Liver (tissue), 9 donors: Measurements from ENCODE around the gene MACROH2A2. TPM values are rescaled to one million over a fixed set of nuclear protein-coding genes. Genes with fewer than 3 reads are reported as not detected.
"Not testable (repeated sequence)": the region's sequence is repeated elsewhere in the genome, so short reads cannot be mapped to it uniquely, and the experiment has no call there.

Source experiments
- DNase-seq: peaks from one replicate; pipeline ENCODE4 v3.0.0-alpha.2; 2017; ENCODE audit warnings: low spot score
- H3K27ac ChIP-seq, 2 donors: one replicate each; pipeline ENCODE4 v1.7.0; 2013; ENCODE audit warnings: inconsistent platforms in 2 of 2, low read length in 2 of 2, control low read depth in 1 of 2, low read depth in 1 of 2, mild to moderate bottlenecking in 1 of 2
- H3K27me3 ChIP-seq, 4 donors: one replicate each; pipeline versions ENCODE4 v1.6.1 to v1.7.0; 2013; ENCODE audit warnings: low read length in 3 of 4, inconsistent platforms in 1 of 4, mild to moderate bottlenecking in 1 of 4, moderate library complexity in 1 of 4; ENCODE audit not compliant: control insufficient read depth in 4 of 4, insufficient read depth in 4 of 4
- H3K36me3 ChIP-seq, 4 donors: one replicate each; pipeline versions ENCODE4 v1.6.1 to v1.7.0; 2013; ENCODE audit warnings: low read length in 3 of 4, mild to moderate bottlenecking in 3 of 4, low read depth in 1 of 4, moderate library complexity in 1 of 4; ENCODE audit not compliant: control insufficient read depth in 4 of 4, insufficient read depth in 3 of 4
- H3K4me1 ChIP-seq, 4 donors: one replicate each; pipeline versions ENCODE4 v1.6.1 to v1.7.0; 2013; ENCODE audit warnings: low read length in 3 of 4, mild to moderate bottlenecking in 3 of 4, moderate library complexity in 1 of 4; ENCODE audit not compliant: control insufficient read depth in 4 of 4, insufficient read depth in 4 of 4
- H3K4me3 ChIP-seq, 3 donors: one replicate each; pipeline versions ENCODE4 v1.6.1 to v1.7.0; 2013; ENCODE audit warnings: low read length in 3 of 3, control low read depth in 1 of 3, low read depth in 1 of 3, mild to moderate bottlenecking in 1 of 3
- H3K9ac ChIP-seq, 2 donors: one replicate each; pipeline ENCODE4 v1.7.0; 2013; ENCODE audit warnings: low read length in 2 of 2, mild to moderate bottlenecking in 2 of 2, moderate library complexity in 2 of 2, control low read depth in 1 of 2, low read depth in 1 of 2
- H3K9me3 ChIP-seq, 4 donors: one replicate each; pipeline versions ENCODE4 v1.6.1 to v1.7.0; 2013; ENCODE audit warnings: low read length in 3 of 4; ENCODE audit not compliant: control insufficient read depth in 4 of 4
- GABPA ChIP-seq, 2 donors: IDR thresholded peaks in 1 of 2; conservative IDR thresholded peaks in 1 of 2; 2 replicates each; pipeline ENCODE4 v1.6.1; 2016; ENCODE audit warnings: antibody characterized with exemption in 2 of 2, mild to moderate bottlenecking in 1 of 2, moderate library complexity in 1 of 2
- HNF4A ChIP-seq, 2 donors: conservative IDR thresholded peaks; 2 replicates each; pipeline ENCODE4 v1.6.1; 2016; ENCODE audit warnings: antibody characterized with exemption in 2 of 2, mild to moderate bottlenecking in 2 of 2
- HNF4G ChIP-seq: IDR thresholded peaks from 2 replicates; pipeline ENCODE4 v1.6.1; 2016; ENCODE audit warnings: antibody characterized with exemption
- JUND ChIP-seq, 2 donors: IDR thresholded peaks; 2 replicates each; pipeline ENCODE4 v1.6.1; 2016; ENCODE audit warnings: antibody characterized with exemption in 2 of 2
- NR2F2 ChIP-seq: IDR thresholded peaks from 2 replicates; pipeline ENCODE4 v1.6.1; 2016; ENCODE audit warnings: antibody characterized with exemption
- RXRA ChIP-seq, 2 donors: IDR thresholded peaks; 2 replicates each; pipeline ENCODE4 v1.6.1; 2017 to 2018; ENCODE audit warnings: antibody characterized with exemption in 2 of 2, mild to moderate bottlenecking in 1 of 2
- SP1 ChIP-seq: IDR thresholded peaks from 2 replicates; pipeline ENCODE4 v1.6.1; 2018; ENCODE audit warnings: antibody characterized with exemption, mild to moderate bottlenecking
- TAF1 ChIP-seq: conservative IDR thresholded peaks from 2 replicates; pipeline ENCODE4 v1.6.1; 2016; ENCODE audit warnings: antibody characterized with exemption, mild to moderate bottlenecking
- WGBS: extraction: QIAGEN DNeasy Blood & Tissue Kit; methylation state at CpG from one replicate; pipeline ENCODE4 v1.1.7; 2013; 5-methylcytosine and 5-hydroxymethylcytosine counted together
- polyA plus RNA-seq, 2 donors: library from polyadenylated mRNA; stranded (reverse) in 1 of 2; unstranded in 1 of 2; fragments of 200-250 nt in 1 of 2; fragments of >200 nt in 1 of 2; fragmentation: Nextera tagmentation in 1 of 2; extraction: Ambion mirVana in 1 of 2; gene quantifications; one replicate each; pipeline versions ENCODE4 v1.2.1 to v1.2.3, GENCODE V29; 2013 to 2015
- total RNA-seq, 2 donors: library from RNA; depleted of rRNA; stranded (reverse); fragments of >200 nt; gene quantifications; one replicate each; pipeline ENCODE4 v1.2.3, GENCODE V29; 2014
- TF ChIP-seq, protein P1 (sequence below): IDR thresholded peaks from 2 replicates; pipeline ENCODE4 v1.6.1; 2016; ENCODE audit warnings: antibody characterized with exemption
- TF ChIP-seq, protein P2 (sequence below): fragments of 150-350 bp; IDR thresholded peaks from 2 replicates; pipeline ENCODE4 v1.5.1; 2017; ENCODE audit warnings: improper control_type of control experiment, low read depth, low read length; ENCODE audit not compliant: missing input control
- TF ChIP-seq, protein P3 (sequence below): IDR thresholded peaks from 2 replicates; pipeline ENCODE4 v1.6.1; 2016; ENCODE audit warnings: antibody characterized with exemption, mild to moderate bottlenecking
- donor health status: healthy.
- donor health status: healthy.
- donor health status: healthy.
- donor health status: healthy.
- donor health status: healthy.

Gene MACROH2A2
- total and polyA plus RNA-seq, 4 donors: 1.2 to 7.2 (median 3.4) TPM

GRCh38 chr10:70041739-70042138 is 10.9 kb upstream of the MACROH2A2 start:
- not testable (repeated sequence) for H3K4me3 ChIP-seq, DNase-seq, H3K27me3 ChIP-seq, H3K36me3 ChIP-seq, H3K27ac ChIP-seq, H3K9ac ChIP-seq, H3K4me1 ChIP-seq, H3K9me3 ChIP-seq
- WGBS: 46% methylated on average over 8 of the region's 8 CpGs

- H3K9me3 ChIP-seq, H3K27me3 ChIP-seq, H3K4me3 ChIP-seq, DNase-seq, H3K9ac ChIP-seq, H3K4me1 ChIP-seq, H3K27ac ChIP-seq, H3K36me3 ChIP-seq: not testable (repeated sequence)
- WGBS: 93% methylated on average over 4 of the region's 4 CpGs
These were observed 5.6 kb upstream of the MACROH2A2 start for GRCh38 chr10:70047066-70047465.

DNA sequence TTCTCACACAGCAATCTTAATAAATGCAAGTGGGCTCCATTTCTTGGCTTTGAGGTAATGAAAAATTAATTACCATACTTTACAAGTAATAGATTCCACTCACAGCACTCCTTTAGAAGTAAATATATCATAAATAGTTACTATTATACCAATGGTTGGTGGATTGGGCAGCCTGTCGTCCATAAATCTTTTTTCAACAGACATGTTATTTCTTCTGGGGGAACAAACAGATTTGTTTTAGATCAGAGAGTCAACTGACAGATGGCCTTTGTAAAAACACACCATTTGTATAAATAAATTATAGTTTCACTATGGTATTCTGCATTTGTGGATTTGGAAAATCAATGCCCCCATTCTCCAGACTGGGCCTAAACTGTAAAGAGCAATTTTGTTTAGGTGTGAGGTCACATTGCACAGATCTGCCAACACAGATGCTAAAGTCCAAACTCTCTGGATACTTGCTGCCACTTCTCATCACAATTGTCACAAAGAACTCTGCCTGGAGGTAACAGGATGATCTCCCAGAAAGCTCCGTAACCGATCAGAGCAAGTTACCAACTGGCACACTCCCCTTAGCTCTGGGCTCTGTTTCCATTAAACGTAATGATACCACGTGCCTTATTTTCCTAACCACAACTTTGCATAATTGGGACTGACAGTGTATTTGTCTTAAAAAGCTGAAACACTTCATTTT is 4.5 kb upstream of the MACROH2A2 start:
- DNase-seq: no peak
- Histone ChIP-seq H3K27ac (no peak overlapping the region), H3K27me3 (peaks cover 0 to 3% (median 0%) of the 10 kb centered on the region in 4 donors), H3K9me3 (no peaks in the 10 kb centered on the region), H3K4me3 (no peak overlapping the region), H3K36me3 (no peaks in the 10 kb centered on the region), H3K4me1 (peaks cover 5 to 11% (median 8%) of the 10 kb centered on the region in 4 donors), H3K9ac (no peak overlapping the region)
- TF ChIP-seq GABPA (IDR thresholded peaks at IDR 0.05 in 1 of 2, conservative IDR thresholded peaks at IDR 0.05 in 1 of 2): no peak
- peak; percentile 82 for TF ChIP-seq HNF4G
- TF ChIP-seq, protein P1, sequence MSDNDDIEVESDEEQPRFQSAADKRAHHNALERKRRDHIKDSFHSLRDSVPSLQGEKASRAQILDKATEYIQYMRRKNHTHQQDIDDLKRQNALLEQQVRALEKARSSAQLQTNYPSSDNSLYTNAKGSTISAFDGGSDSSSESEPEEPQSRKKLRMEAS: no peak
- peak; percentile 85 for TF ChIP-seq TAF1
- TF ChIP-seq JUND (IDR thresholded peaks at IDR 0.05): peak; percentile 30 to 67
- TF ChIP-seq RXRA (IDR thresholded peaks at IDR 0.05): peak; percentile 28 to 43
- peak; percentile 76 for TF ChIP-seq SP1
- no peak for TF ChIP-seq NR2F2
- TF ChIP-seq, protein P2, sequence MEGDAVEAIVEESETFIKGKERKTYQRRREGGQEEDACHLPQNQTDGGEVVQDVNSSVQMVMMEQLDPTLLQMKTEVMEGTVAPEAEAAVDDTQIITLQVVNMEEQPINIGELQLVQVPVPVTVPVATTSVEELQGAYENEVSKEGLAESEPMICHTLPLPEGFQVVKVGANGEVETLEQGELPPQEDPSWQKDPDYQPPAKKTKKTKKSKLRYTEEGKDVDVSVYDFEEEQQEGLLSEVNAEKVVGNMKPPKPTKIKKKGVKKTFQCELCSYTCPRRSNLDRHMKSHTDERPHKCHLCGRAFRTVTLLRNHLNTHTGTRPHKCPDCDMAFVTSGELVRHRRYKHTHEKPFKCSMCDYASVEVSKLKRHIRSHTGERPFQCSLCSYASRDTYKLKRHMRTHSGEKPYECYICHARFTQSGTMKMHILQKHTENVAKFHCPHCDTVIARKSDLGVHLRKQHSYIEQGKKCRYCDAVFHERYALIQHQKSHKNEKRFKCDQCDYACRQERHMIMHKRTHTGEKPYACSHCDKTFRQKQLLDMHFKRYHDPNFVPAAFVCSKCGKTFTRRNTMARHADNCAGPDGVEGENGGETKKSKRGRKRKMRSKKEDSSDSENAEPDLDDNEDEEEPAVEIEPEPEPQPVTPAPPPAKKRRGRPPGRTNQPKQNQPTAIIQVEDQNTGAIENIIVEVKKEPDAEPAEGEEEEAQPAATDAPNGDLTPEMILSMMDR: no peak
- TF ChIP-seq, protein P3, sequence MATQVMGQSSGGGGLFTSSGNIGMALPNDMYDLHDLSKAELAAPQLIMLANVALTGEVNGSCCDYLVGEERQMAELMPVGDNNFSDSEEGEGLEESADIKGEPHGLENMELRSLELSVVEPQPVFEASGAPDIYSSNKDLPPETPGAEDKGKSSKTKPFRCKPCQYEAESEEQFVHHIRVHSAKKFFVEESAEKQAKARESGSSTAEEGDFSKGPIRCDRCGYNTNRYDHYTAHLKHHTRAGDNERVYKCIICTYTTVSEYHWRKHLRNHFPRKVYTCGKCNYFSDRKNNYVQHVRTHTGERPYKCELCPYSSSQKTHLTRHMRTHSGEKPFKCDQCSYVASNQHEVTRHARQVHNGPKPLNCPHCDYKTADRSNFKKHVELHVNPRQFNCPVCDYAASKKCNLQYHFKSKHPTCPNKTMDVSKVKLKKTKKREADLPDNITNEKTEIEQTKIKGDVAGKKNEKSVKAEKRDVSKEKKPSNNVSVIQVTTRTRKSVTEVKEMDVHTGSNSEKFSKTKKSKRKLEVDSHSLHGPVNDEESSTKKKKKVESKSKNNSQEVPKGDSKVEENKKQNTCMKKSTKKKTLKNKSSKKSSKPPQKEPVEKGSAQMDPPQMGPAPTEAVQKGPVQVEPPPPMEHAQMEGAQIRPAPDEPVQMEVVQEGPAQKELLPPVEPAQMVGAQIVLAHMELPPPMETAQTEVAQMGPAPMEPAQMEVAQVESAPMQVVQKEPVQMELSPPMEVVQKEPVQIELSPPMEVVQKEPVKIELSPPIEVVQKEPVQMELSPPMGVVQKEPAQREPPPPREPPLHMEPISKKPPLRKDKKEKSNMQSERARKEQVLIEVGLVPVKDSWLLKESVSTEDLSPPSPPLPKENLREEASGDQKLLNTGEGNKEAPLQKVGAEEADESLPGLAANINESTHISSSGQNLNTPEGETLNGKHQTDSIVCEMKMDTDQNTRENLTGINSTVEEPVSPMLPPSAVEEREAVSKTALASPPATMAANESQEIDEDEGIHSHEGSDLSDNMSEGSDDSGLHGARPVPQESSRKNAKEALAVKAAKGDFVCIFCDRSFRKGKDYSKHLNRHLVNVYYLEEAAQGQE: no peak
- TF ChIP-seq HNF4A (conservative IDR thresholded peaks at IDR 0.05): peak; percentile 84 to 91
- 61% methylated on average over 5 of the region's 5 CpGs for WGBS
